GM12873 (cell line): Measurements from ENCODE around the gene HADHA.

ENCODE experiments used
- CTCF ChIP-seq: IDR thresholded peaks from 2 replicates; pipeline ENCODE4 v1.5.1; 2012; ENCODE audit warnings: low read depth, mild to moderate bottlenecking, moderate library complexity, low read length, control low read depth; ENCODE audit not compliant: insufficient read depth; ENCODE audit errors: missing control alignments

Gene HADHA

GRCh38 chr2:26223018-26223417 is 21.4 kb downstream of the HADHA start:
- no peak for TF ChIP-seq CTCF

- no peak for TF ChIP-seq CTCF
Measured at GRCh38 chr2:26217720-26218119, 26.7 kb downstream of the HADHA start.

GRCh38 chr2:26216587-26216986 is 27.8 kb downstream of the HADHA start:
- TF ChIP-seq CTCF = no peak

GRCh38 chr2:26215833-26216232 is 28.6 kb downstream of the HADHA start:
- no peak for TF ChIP-seq CTCF

GRCh38 chr2:26214759-26215158 is 29.7 kb downstream of the HADHA start:
- no peak for TF ChIP-seq CTCF

GRCh38 chr2:26212011-26212410 is 32.4 kb downstream of the HADHA start:
- TF ChIP-seq CTCF = no peak

- TF ChIP-seq CTCF = no peak
Measured at GRCh38 chr2:26203906-26204305, 40.5 kb downstream of the HADHA start.
